Mucosa of descending colon (tissue), 3 donors: Measurements from ENCODE around the gene TMEM250. TPM values are rescaled to one million over a fixed set of nuclear protein-coding genes. Genes with fewer than 3 reads are reported as not detected.
A peak's percentile ranks its signal among the peaks of the same experiment; 100 is the strongest.

Experiments used
- ATAC-seq: fragments of 200-7000 bp; cut with Tn5 transposase; one replicate; pipeline ENCODE4 v1.9.1; 2020; ENCODE audit warnings: mild to moderate bottlenecking, moderate library complexity
- DNase-seq, 3 donors: peaks; one replicate each; pipeline ENCODE4 v3.0.0-alpha.2; 2020
- H3K36me3 ChIP-seq: fragments of 200-600 bp; one replicate; pipeline ENCODE4 v1.8.0; 2021; ENCODE audit warnings: low read depth, mild to moderate bottlenecking
- H3K4me1 ChIP-seq: fragments of 200-600 bp; one replicate; pipeline ENCODE4 v1.8.0; 2021; ENCODE audit warnings: low read depth, mild to moderate bottlenecking
- H3K4me3 ChIP-seq: fragments of 200-600 bp; one replicate; pipeline ENCODE4 v1.8.0; 2021; ENCODE audit warnings: mild to moderate bottlenecking
- H3K9me3 ChIP-seq: fragments of 200-600 bp; one replicate; pipeline ENCODE4 v1.8.0; 2021; ENCODE audit warnings: mild to moderate bottlenecking
- intact Hi-C, 2 donors: fragments of 100-400 bp; cut with DNase I in 1 of 2; cut with micrococcal nuclease in 1 of 2; formaldehyde crosslinking; loops; one replicate each; pipeline versions ENCODE4 v1.11.0 to v1.11.1; 2022; cut with DNase I, micrococcal nuclease
- total RNA-seq, 3 donors: library from RNA; stranded (reverse); fragmentation: NEBNext Ultra II Directional in 2 of 3; extraction: Animal tissue kit (Norgen Biotek cat#: 25700) in 2 of 3; gene quantifications; one replicate each; pipeline versions ENCODE4 v1.2.1 to v1.2.4, GENCODE V29; 2021 to 2023
- TF ChIP-seq, protein P1 (sequence below): fragments of 200-600 bp; IDR thresholded peaks from one replicate; pipeline ENCODE4 v1.8.0; 2022; ENCODE audit warnings: antibody characterized with exemption, mild to moderate bottlenecking
- donor health status: DM: no; HTN: no; CAD: no; lungs with moderate emphysema.
- donor health status: DM: no; HTN: no; CAD: no.
- donor health status: DM: no; HTN: yes; CAD: no.

TMEM250 gene
- total RNA-seq, 3 donors from 2014 or later, result 47.4 to 54.1 (median 52.0) TPM

DNA sequence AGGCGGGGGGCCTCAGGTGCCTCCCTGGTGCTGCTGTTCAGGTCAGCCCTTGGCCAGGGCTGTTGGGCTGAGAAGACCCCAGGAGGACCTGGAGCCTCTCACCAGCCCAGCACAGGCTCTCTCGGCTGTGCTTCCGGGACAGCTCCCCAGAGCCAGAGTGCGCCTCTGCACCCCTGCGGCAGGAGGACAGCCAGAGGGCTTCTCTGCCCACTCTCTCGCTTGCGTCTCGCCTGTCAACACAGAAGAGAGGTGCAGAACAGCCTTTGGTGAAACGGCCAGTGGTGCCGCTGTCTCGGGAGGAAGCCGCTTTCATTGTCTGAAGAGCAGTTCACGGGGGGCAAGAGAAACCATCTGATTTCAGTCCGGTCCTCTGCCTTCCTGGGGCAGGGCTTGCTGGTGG lies 19.8 kb downstream of the TMEM250 start:
- Histone ChIP-seq H3K4me1 (peaks cover 7% of the 10 kb centered on the region), H3K9me3 (no peaks in the 10 kb centered on the region), H3K4me3 (no peak overlapping the region), H3K36me3 (no peaks in the 10 kb centered on the region)
- ATAC-seq, result no peak
- intact Hi-C loops, result no loop called here
- TF ChIP-seq, protein P1, sequence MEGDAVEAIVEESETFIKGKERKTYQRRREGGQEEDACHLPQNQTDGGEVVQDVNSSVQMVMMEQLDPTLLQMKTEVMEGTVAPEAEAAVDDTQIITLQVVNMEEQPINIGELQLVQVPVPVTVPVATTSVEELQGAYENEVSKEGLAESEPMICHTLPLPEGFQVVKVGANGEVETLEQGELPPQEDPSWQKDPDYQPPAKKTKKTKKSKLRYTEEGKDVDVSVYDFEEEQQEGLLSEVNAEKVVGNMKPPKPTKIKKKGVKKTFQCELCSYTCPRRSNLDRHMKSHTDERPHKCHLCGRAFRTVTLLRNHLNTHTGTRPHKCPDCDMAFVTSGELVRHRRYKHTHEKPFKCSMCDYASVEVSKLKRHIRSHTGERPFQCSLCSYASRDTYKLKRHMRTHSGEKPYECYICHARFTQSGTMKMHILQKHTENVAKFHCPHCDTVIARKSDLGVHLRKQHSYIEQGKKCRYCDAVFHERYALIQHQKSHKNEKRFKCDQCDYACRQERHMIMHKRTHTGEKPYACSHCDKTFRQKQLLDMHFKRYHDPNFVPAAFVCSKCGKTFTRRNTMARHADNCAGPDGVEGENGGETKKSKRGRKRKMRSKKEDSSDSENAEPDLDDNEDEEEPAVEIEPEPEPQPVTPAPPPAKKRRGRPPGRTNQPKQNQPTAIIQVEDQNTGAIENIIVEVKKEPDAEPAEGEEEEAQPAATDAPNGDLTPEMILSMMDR, result no peak
- no peak for DNase-seq

- no peaks in the 10 kb centered on the region for H3K9me3 ChIP-seq
- TF ChIP-seq, protein P1, result no peak
- no peaks in the 10 kb centered on the region for H3K36me3 ChIP-seq
- ATAC-seq (no peak), DNase-seq (no peak)
- intact Hi-C loops, result no loop called here
- H3K4me1 ChIP-seq, result peaks cover 14% of the 10 kb centered on the region
- H3K4me3 ChIP-seq, result no peak overlapping the region
These were observed 20.5 kb downstream of the TMEM250 start for GRCh38 chr9:136098210-136098609.

GRCh38 chr9:136096505-136097001 lies 22.1 kb downstream of the TMEM250 start:
- intact Hi-C loops, result no loop called here
- Histone ChIP-seq H3K36me3 (no peaks in the 10 kb centered on the region), H3K9me3 (no peaks in the 10 kb centered on the region), H3K4me1 (peaks cover 15% of the 10 kb centered on the region), H3K4me3 (no peak overlapping the region)
- ATAC-seq (no peak), DNase-seq (no peak)
- TF ChIP-seq, protein P1, result no peak

DNA sequence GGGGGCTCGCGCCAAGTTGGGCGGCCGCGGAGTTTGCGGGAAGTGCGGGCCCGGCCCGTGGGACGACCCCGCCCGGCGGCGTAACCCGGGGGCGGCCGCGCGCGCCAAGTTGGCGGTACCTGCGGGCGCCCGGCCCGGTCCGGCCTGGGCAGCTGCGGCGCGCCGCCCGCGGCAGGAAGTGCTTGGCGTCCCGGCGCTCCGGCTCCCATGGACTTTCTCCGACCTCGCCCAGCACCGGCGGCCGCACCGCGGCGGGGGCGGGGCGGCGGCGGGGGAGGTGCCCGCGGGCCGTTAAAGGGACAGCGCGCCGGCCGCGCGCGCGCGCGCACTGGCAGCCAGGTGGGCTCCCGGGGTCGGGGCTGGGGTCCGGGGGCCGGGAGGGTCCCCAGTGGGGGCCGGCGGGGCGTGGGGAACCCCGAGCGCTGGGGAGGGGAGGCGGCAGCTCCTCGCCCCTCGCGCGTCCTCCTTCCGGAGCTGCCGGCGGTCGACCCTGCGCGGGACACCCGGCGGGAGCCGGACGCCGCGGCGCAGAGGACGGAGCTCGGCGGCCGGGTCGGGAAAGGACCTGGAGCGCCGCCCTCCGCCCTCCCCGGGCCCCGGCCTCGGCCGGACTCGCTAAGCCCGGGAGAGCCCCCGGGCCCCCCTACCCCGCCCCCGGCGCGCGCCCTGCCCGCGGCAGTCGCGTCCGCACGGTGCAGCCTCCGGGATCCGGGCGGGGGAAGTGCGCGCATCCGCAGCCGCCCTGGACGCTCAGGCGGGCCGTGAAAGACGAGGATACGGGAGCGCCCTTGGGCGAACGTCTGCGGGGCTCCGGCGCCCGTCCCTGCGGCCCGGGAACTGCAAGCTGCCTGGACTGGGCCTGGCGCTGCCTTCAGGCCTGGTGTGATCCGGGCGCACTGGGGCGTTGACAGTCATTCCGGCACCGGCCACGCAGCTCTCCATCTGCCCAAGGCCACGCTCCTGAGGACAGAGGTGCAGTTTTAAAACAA lies 23.3 kb downstream of the TMEM250 start, which contains the start of gene NACC2:
NACC2 (minus strand) TSS at position 220 of the 989 bp plus-strand sequence. CDS start 44,768 bp downstream, outside the sequence.
- intact Hi-C loops, result no loop called here

More for the DNA sequence above, 23.3 kb downstream of the TMEM250 start, which contains the start of gene NACC2:
- no peaks in the 10 kb centered on the region for H3K36me3 ChIP-seq
- TF ChIP-seq, protein P1, result no peak
- DNase-seq, result peak; percentile 82 to 88 (median 85)
- H3K9me3 ChIP-seq, result no peaks in the 10 kb centered on the region
- peak within 1 kb of the TSS; percentile 72 for H3K4me3 ChIP-seq
- H3K4me1 ChIP-seq, result peaks cover 15% of the 10 kb centered on the region
- peak; percentile 84 for ATAC-seq
